Measurements from ENCODE around the gene NOS1. TPM values are rescaled to one million over a fixed set of nuclear protein-coding genes. Genes with fewer than 3 reads are reported as not detected.

Gene NOS1
- total and polyA plus RNA-seq, 11 donors: 0.01 to 0.40 (median 0.10) TPM; not detected in 1

DNA sequence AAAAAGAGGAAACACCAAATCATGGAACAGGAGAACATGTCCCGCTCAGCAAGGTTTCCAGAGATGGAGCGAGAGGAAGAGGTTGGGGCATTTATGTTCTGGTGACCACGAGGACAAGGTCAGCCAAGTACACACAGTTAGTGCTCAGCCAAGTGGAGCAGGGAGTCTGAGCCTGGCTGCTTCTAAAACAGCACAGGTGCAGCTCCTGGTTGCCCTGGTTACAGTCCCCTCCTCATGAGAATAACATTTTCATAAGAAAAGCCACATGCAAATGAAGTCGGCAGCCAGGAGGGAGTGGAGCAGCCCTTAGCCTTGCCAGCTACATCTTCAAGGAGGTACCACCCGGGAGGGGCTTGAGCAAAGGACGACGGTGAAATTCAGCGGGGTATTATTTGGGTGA lies 81.8 kb downstream of the NOS1 start:
- H3K27ac ChIP-seq: no peak overlapping the region
- ATAC-seq (no peak), DNase-seq (no peak)
- 25 to 42% (median 32%) methylated on average over 8 of the region's 8 CpGs for WGBS, 4 donors
- TF ChIP-seq, protein P1, sequence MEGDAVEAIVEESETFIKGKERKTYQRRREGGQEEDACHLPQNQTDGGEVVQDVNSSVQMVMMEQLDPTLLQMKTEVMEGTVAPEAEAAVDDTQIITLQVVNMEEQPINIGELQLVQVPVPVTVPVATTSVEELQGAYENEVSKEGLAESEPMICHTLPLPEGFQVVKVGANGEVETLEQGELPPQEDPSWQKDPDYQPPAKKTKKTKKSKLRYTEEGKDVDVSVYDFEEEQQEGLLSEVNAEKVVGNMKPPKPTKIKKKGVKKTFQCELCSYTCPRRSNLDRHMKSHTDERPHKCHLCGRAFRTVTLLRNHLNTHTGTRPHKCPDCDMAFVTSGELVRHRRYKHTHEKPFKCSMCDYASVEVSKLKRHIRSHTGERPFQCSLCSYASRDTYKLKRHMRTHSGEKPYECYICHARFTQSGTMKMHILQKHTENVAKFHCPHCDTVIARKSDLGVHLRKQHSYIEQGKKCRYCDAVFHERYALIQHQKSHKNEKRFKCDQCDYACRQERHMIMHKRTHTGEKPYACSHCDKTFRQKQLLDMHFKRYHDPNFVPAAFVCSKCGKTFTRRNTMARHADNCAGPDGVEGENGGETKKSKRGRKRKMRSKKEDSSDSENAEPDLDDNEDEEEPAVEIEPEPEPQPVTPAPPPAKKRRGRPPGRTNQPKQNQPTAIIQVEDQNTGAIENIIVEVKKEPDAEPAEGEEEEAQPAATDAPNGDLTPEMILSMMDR (IDR thresholded peaks at IDR 0.05): no peak
- TF ChIP-seq POLR2A (IDR thresholded peaks at IDR 0.05): no peak
- H3K36me3 ChIP-seq: no peaks in the 10 kb centered on the region
- H3K4me1 ChIP-seq: no peaks in the 10 kb centered on the region
- H3K9me3 ChIP-seq: no peaks in the 10 kb centered on the region
- intact Hi-C loops (cut with DNase I): no loop called here
- peaks cover 0 to 28% (median 7%) of the 10 kb centered on the region in 9 donors for H3K27me3 ChIP-seq
- H3K4me3 ChIP-seq: no peak overlapping the region

GRCh38 chr12:117277875-117278274 lies 83.6 kb downstream of the NOS1 start:
- Histone ChIP-seq H3K4me1 (no peaks in the 10 kb centered on the region), H3K36me3 (no peaks in the 10 kb centered on the region), H3K27me3 (peaks cover 0 to 28% (median 7%) of the 10 kb centered on the region in 9 donors), H3K4me3 (no peak overlapping the region), H3K9me3 (no peaks in the 10 kb centered on the region), H3K27ac (no peak overlapping the region)
- intact Hi-C loops (cut with DNase I): no loop called here
- no peak for ATAC-seq
- no peak for DNase-seq
- TF ChIP-seq POLR2A (IDR thresholded peaks at IDR 0.05): no peak
- TF ChIP-seq, protein P1 (IDR thresholded peaks at IDR 0.05): no peak
- WGBS, 4 donors: 48 to 62% (median 51%) methylated on average over 6 to 7 of the region's 7 CpGs

DNA sequence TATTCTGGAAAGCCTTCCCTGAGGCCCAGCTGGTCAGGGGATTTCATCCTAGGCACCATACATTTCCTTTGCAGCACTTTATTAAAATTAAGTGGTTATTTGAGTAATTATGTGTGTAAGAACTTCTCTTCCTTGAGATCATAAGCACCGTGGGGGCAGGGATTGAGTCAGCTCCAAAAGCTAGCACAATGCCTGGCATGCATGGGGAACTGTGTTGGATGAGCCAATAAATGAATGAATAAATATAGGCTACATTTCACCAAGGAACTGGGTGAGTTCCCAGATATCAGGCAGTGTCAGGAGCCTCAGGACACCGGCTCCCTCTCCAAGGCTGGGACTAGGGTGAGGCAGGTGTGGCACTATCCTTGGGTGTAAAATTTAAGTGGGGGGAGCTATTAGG lies 88.3 kb downstream of the NOS1 start:
- Histone ChIP-seq H3K27ac (no peak overlapping the region), H3K9me3 (no peaks in the 10 kb centered on the region), H3K4me1 (no peaks in the 10 kb centered on the region), H3K36me3 (no peaks in the 10 kb centered on the region), H3K27me3 (peaks cover 0 to 20% (median 7%) of the 10 kb centered on the region in 9 donors), H3K4me3 (no peak overlapping the region)
- intact Hi-C loops (cut with DNase I): no loop called here
- TF ChIP-seq POLR2A (IDR thresholded peaks at IDR 0.05): no peak
- TF ChIP-seq, protein P1 (IDR thresholded peaks at IDR 0.05): no peak
- DNase-seq: peak in 1 of 5 donors; percentile 34
- 47 to 85% (median 52%) methylated on average over 2 of the region's 2 CpGs for WGBS, 4 donors
- ATAC-seq: peak in 3 of 4 donors; percentile 79 to 82 (median 80)

DNA sequence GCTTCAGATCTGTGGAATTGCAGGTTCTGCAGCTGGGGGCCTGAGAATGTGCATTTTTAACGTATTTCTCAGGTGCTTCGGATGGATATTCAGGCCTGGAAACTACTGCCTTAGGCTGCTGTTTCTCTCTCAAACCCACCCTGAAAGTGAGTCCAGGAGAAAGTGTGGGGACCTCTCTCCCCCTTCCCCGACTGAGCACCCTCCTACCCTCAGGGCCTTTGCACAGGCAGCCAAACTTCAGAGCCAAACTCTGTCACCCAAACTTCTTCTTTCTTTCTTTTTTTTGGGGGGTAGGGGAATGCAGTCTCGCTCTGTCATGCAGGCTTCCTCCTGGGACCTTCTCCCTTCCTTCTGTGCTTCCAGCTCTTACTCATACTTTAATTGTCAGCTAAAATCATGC lies 88.7 kb downstream of the NOS1 start:
- no peak for TF ChIP-seq POLR2A (IDR thresholded peaks at IDR 0.05)
- TF ChIP-seq, protein P1 (IDR thresholded peaks at IDR 0.05): no peak
- DNase-seq: no peak
- 75 to 86% (median 82%) methylated on average over 4 of the region's 4 CpGs for WGBS, 4 donors
- no peak for ATAC-seq
- intact Hi-C loops (cut with DNase I): no loop called here
- Histone ChIP-seq H3K4me3 (no peak overlapping the region), H3K27ac (no peak overlapping the region), H3K36me3 (no peaks in the 10 kb centered on the region), H3K4me1 (no peaks in the 10 kb centered on the region), H3K9me3 (no peaks in the 10 kb centered on the region), H3K27me3 (peaks cover 0 to 16% (median 4%) of the 10 kb centered on the region in 9 donors)
